Heart left ventricle (tissue), 13 donors: Measurements from ENCODE around the gene ZNF366.

ENCODE experiments used
- CTCF ChIP-seq, 12 donors: fragments of 200-600 bp; sonication (generic) in 4 of 12; IDR thresholded peaks; one replicate each; pipeline versions ENCODE4 v1.5.0 to v1.8.0; 2018 to 2022; ENCODE audit warnings: antibody characterized with exemption in 12 of 12, mild to moderate bottlenecking in 5 of 12
- POLR2A ChIP-seq, 2 donors: fragments of 450-650 bp; IDR thresholded peaks; one replicate each; pipeline ENCODE4 v1.6.1; 2017; ENCODE audit warnings: antibody characterized with exemption in 2 of 2, mild to moderate bottlenecking in 2 of 2, moderate library complexity in 2 of 2
- donor health status: ischemic (EF 13 %, LVEDD 7.1; RV severe dilation, severe dysfunction).
- donor health status: DM: no; HTN: yes; CAD: no.
- donor health status: DM: no; HTN: no; CAD: no.
- donor health status: ischemic (EF 25% LVEDD 6.9; RV normal size, moderate dysfunction).
- donor health status: ischemic (EF 25% LVEDD 5.7; RV mildly dilated, moderate dysfunction).
- donor health status: ischemic (EF 35%, LVEDD 5.7; RV mildly dilated, moderate dysfunction).
- donor health status: nonischemic (EF 11% LVEDD 7.7; RV severe dilation, severe dysfunction).
- donor health status: DM: yes; HTN: yes; CAD: no.
- donor health status: PGD.
- donor health status: ischemic (EF 29% LVEDD 5.4; RV normal size, mild dysfunction).
- donor health status: nonischemic (EF 23%, LVEDD 6.1; RV moderate dilation, normal function).

DNA sequence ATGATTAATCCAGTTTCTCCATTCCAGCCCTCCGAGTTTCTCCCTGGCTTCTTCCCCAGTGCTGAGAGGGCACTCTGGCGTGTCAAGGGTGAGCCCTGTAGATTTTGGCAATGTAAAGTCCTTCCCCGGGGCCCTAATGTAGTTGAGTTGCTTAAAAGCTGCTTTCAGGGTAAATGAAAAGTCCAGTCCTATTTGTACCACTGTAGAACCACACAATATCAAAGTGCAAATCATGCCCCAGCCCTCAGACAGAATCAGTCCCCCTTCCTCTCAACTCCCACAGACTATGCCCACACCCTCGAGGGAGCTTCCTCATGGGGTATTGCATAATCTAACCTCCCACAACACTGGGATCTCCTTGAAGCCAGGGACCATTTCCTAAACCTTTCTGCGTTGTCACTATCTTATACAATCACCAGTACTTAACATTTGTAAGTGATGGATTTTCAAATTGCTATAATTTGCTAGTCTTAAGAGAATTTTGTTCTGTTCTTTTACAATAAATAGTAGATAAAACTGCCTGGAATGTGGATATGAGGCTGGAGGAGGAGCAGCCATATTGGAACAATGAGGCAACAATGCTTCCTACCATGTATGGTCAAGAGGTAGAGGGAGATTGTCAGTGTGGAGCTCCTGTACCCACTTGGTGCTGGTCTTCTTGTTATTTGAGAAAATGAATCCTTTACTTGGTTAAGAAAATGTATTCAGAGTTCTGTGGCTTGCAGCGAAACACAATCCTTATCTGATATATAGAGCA is 34.4 kb downstream of the ZNF366 start:
- TF ChIP-seq CTCF (IDR thresholded peaks at IDR 0.05) = no peak
- TF ChIP-seq POLR2A (IDR thresholded peaks at IDR 0.05) = no peak
